Hepatocyte (in vitro differentiated cells): Measurements from ENCODE around the gene KDELR3. TPM values are rescaled to one million over a fixed set of nuclear protein-coding genes. Genes with fewer than 3 reads are reported as not detected.

Source experiments
- DNase-seq: peaks from one replicate; pipeline ENCODE4 v3.0.0-alpha.2; 2016; ENCODE audit warnings: low spot score
- H2AFZ ChIP-seq: fragments of 200-600 bp; sonication (generic); 2 replicates; pipeline ENCODE4 v1.6.0; 2016; ENCODE audit warnings: antibody characterized with exemption, mild to moderate bottlenecking
- H3K27ac ChIP-seq: fragments of 200-600 bp; sonication (generic); 2 replicates; pipeline ENCODE4 v1.5.1; 2016; ENCODE audit warnings: mild to moderate bottlenecking
- H3K27me3 ChIP-seq: fragments of 200-600 bp; sonication (generic); 2 replicates; pipeline ENCODE4 v1.6.1; 2016
- H3K36me3 ChIP-seq: fragments of 200-600 bp; sonication (generic); replicated peaks from 2 replicates; pipeline ENCODE4 v1.5.1; 2016; ENCODE audit warnings: low read depth; ENCODE audit not compliant: insufficient read depth
- H3K4me1 ChIP-seq: fragments of 200-600 bp; sonication (generic); 2 replicates; pipeline ENCODE4 v1.5.1; 2016; ENCODE audit warnings: mild to moderate bottlenecking, moderate library complexity; ENCODE audit not compliant: insufficient read depth
- H3K4me2 ChIP-seq: fragments of 200-600 bp; sonication (generic); 2 replicates; pipeline ENCODE4 v1.6.0; 2016
- H3K4me3 ChIP-seq: fragments of 200-600 bp; sonication (generic); 2 replicates; pipeline ENCODE4 v1.5.1; 2016; ENCODE audit warnings: mild to moderate bottlenecking
- H3K79me2 ChIP-seq: fragments of 200-600 bp; sonication (generic); 2 replicates; pipeline ENCODE4 v1.6.0; 2017; ENCODE audit warnings: mild to moderate bottlenecking
- H3K9me2 ChIP-seq: fragments of 200-600 bp; sonication (generic); replicated peaks from 2 replicates; pipeline ENCODE4 v1.6.0; 2017; ENCODE audit warnings: mild to moderate bottlenecking; ENCODE audit not compliant: insufficient read depth
- H3K9me3 ChIP-seq: fragments of 200-600 bp; sonication (generic); 2 replicates; pipeline ENCODE4 v1.5.1; 2016; ENCODE audit warnings: low read depth, mild to moderate bottlenecking
- H4K20me1 ChIP-seq: fragments of 200-600 bp; sonication (generic); 2 replicates; pipeline ENCODE4 v1.6.0; 2016; ENCODE audit warnings: mild to moderate bottlenecking; ENCODE audit not compliant: insufficient read depth, poor library complexity, severe bottlenecking
- EZH2 ChIP-seq: fragments of 200-600 bp; sonication (generic); IDR thresholded peaks from 2 replicates; pipeline ENCODE4 v1.6.1; 2016; ENCODE audit warnings: antibody characterized with exemption, mild to moderate bottlenecking, borderline replicate concordance
- EZH2phosphoT487 ChIP-seq: fragments of 200-600 bp; sonication (generic); IDR thresholded peaks from one replicate; pipeline ENCODE4 v1.6.1; 2018; ENCODE audit warnings: antibody characterized with exemption, mild to moderate bottlenecking, low read depth, moderate library complexity; ENCODE audit not compliant: unreplicated experiment, severe bottlenecking
- WGBS: methylation state at CpG from one replicate; pipeline ENCODE4 v1.1.6; 2016; ENCODE audit warnings: low lambda C conversion rate; ENCODE audit errors: missing lambda C conversion rate; 5-methylcytosine and 5-hydroxymethylcytosine counted together
- polyA plus RNA-seq: library from polyadenylated mRNA; unstranded; fragments of >200 nt; fragmentation: Nextera tagmentation; extraction: Ambion mirVana; gene quantifications from 2 replicates; pipeline ENCODE4 v1.2.1, GENCODE V29; 2016
- total RNA-seq: library from RNA; depleted of rRNA; stranded (reverse); fragments of >200 nt; gene quantifications from 2 replicates; pipeline ENCODE4 v1.2.3, GENCODE V29; 2014
- TF ChIP-seq, protein P1 (sequence below): fragments of 200-600 bp; sonication (generic); IDR thresholded peaks from 2 replicates; pipeline ENCODE4 v1.5.1; 2016; ENCODE audit warnings: antibody characterized with exemption, mild to moderate bottlenecking; ENCODE audit not compliant: poor library complexity

The KDELR3 gene
- total and polyA plus RNA-seq, 2 experiments from 2014 or later: 92.4 to 171 TPM

DNA sequence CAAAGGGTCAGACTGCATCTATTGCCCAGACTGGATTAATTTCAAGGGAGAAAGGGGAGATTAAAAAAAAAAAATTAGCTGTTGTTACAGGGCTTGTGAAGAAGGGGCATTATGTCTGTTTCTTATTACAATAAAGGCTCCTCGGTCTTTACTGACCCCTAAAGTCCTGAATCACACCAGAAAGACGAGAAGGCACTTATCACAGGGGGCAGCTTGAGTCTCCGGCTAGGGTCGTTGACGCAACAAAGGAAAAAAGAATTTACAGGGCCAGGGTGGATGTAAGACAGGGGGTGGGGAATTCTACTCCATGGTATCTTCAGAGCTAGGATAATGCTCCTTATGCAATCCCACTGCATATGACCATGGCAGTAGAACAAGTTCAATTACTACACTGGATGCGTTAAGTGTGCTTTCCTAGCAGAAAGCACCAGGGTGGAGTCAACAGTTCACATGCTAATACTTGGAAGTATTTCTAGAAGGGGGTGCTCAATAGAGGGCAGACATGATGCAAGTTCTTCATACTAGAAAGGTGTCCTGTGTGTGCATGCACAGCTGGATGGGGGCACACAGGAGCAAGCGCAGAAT is 21.8 kb downstream of the KDELR3 start:
- H3K4me1 ChIP-seq: no peaks in the 10 kb centered on the region
- no peak overlapping the region for H3K4me3 ChIP-seq
- no peaks in the 10 kb centered on the region for H3K27me3 ChIP-seq
- H2AFZ ChIP-seq: no peak overlapping the region
- no peaks in the 10 kb centered on the region for H3K9me2 ChIP-seq
- no peak overlapping the region for H3K4me2 ChIP-seq
- H3K27ac ChIP-seq: peak overlapping the region; percentile 56
- TF ChIP-seq, protein P1, sequence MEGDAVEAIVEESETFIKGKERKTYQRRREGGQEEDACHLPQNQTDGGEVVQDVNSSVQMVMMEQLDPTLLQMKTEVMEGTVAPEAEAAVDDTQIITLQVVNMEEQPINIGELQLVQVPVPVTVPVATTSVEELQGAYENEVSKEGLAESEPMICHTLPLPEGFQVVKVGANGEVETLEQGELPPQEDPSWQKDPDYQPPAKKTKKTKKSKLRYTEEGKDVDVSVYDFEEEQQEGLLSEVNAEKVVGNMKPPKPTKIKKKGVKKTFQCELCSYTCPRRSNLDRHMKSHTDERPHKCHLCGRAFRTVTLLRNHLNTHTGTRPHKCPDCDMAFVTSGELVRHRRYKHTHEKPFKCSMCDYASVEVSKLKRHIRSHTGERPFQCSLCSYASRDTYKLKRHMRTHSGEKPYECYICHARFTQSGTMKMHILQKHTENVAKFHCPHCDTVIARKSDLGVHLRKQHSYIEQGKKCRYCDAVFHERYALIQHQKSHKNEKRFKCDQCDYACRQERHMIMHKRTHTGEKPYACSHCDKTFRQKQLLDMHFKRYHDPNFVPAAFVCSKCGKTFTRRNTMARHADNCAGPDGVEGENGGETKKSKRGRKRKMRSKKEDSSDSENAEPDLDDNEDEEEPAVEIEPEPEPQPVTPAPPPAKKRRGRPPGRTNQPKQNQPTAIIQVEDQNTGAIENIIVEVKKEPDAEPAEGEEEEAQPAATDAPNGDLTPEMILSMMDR: no peak
- TF ChIP-seq EZH2 (no peak), EZH2phosphoT487 (no peak)
- peaks cover 66% of the 10 kb centered on the region for H3K79me2 ChIP-seq
- DNase-seq: no peak
- H4K20me1 ChIP-seq: peaks cover 90% of the 10 kb centered on the region
- H3K9me3 ChIP-seq: no peaks in the 10 kb centered on the region
- peaks cover 26% of the 10 kb centered on the region for H3K36me3 ChIP-seq
- 74% methylated on average over 7 of the region's 7 CpGs for WGBS

DNA sequence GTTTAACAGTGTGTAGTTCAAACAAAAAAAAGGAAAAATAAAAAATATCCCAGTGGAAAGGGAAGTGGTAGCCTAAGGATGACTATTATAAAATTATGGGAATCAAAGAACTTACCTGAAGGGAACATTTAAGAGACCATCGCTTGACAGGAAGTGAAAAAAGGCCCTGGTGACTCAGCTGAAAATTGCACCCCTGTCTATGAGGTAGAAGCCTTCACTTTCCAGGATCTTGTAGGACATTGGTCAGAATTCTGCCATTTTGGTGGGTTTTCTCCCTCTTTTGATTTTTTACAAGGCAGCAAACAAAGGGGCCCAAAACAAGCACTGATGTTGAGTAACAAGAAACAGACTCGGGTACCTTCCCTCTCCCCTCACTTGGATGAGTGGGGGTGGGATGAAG is 22.6 kb downstream of the KDELR3 start:
- 86% methylated on average over 2 of the region's 2 CpGs for WGBS
- Histone ChIP-seq H3K79me2 (peaks cover 69% of the 10 kb centered on the region), H4K20me1 (peaks cover 93% of the 10 kb centered on the region), H3K9me3 (no peaks in the 10 kb centered on the region), H3K4me2 (no peak overlapping the region), H3K36me3 (peaks cover 26% of the 10 kb centered on the region), H3K9me2 (no peaks in the 10 kb centered on the region), H3K4me3 (no peak overlapping the region), H3K27ac (peak overlapping the region; percentile 56), H3K27me3 (no peaks in the 10 kb centered on the region), H3K4me1 (no peaks in the 10 kb centered on the region), H2AFZ (no peak overlapping the region)
- no peak for DNase-seq
- TF ChIP-seq EZH2phosphoT487 (no peak), EZH2 (no peak)
- TF ChIP-seq, protein P1: no peak

DNA sequence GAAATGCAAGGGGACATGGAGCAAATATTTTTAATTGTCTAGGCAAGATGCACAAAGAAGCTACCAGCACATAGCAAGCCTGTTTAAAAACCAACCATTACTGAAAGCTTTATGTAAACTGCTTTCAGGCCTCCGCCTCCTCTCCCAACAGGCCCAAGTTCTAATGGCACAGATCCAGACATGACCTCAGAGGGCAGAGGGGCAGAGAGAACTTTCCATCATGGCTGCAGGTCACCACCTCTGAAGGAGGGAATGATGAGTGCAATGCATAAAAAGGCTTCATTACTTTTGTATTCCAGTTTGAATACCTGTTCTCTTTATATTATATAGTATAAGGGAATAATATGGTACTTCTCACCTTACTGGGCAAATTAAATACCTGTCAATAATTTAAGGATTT is 23.0 kb downstream of the KDELR3 start:
- Histone ChIP-seq H3K79me2 (peaks cover 73% of the 10 kb centered on the region), H3K4me2 (no peak overlapping the region), H3K4me1 (no peaks in the 10 kb centered on the region), H4K20me1 (peaks cover 93% of the 10 kb centered on the region), H3K9me2 (no peaks in the 10 kb centered on the region), H3K27ac (peak overlapping the region; percentile 56), H3K4me3 (no peak overlapping the region), H2AFZ (no peak overlapping the region), H3K27me3 (no peaks in the 10 kb centered on the region), H3K9me3 (no peaks in the 10 kb centered on the region), H3K36me3 (peaks cover 24% of the 10 kb centered on the region)
- no peak for TF ChIP-seq EZH2phosphoT487
- TF ChIP-seq EZH2: no peak
- TF ChIP-seq, protein P1: no peak
- DNase-seq: peak; percentile 70
- WGBS: 87% methylated on average over 1 of the region's 1 CpG
